Colonic mucosa (tissue), 4 donors: ENCODE results near the gene PLEKHH3. TPM values are rescaled to one million over a fixed set of nuclear protein-coding genes. Genes with fewer than 3 reads are reported as not detected.
A peak's percentile ranks its signal among the peaks of the same experiment; 100 is the strongest.

ENCODE experiments used
- DNase-seq: peaks from one replicate; pipeline ENCODE4 v3.0.0-alpha.2; 2020
- H3K27ac ChIP-seq: fragments of 200-600 bp; one replicate; pipeline ENCODE4 v1.8.0; 2021
- H3K27me3 ChIP-seq: fragments of 200-600 bp; one replicate; pipeline ENCODE4 v1.8.0; 2021
- H3K36me3 ChIP-seq: fragments of 200-600 bp; one replicate; pipeline ENCODE4 v1.8.0; 2021
- H3K4me1 ChIP-seq: fragments of 200-600 bp; one replicate; pipeline ENCODE4 v1.8.0; 2021; ENCODE audit warnings: mild to moderate bottlenecking
- H3K4me3 ChIP-seq: fragments of 200-600 bp; one replicate; pipeline ENCODE4 v1.8.0; 2021
- H3K9ac ChIP-seq, 2 donors: one replicate each; pipeline ENCODE4 v1.7.0; 2013; ENCODE audit warnings: control low read depth in 2 of 2, low read depth in 2 of 2, low read length in 2 of 2
- H3K9me3 ChIP-seq: fragments of 200-600 bp; one replicate; pipeline ENCODE4 v1.8.0; 2021
- intact Hi-C: fragments of 100-400 bp; cut with DNase I; formaldehyde crosslinking; loops from one replicate; pipeline ENCODE4 v1.14.1; 2022
- total RNA-seq, 2 donors: library from RNA; stranded (reverse); fragmentation: NEBNext Ultra II Directional in 1 of 2; extraction: Animal tissue kit (Norgen Biotek cat#: 25700) in 1 of 2; gene quantifications; one replicate each; pipeline ENCODE4 v1.2.1, GENCODE V29; 2021
- TF ChIP-seq, protein P1 (sequence below): fragments of 200-600 bp; IDR thresholded peaks from one replicate; pipeline ENCODE4 v1.8.0; 2022; ENCODE audit warnings: antibody characterized with exemption, mild to moderate bottlenecking
- donor health status: healthy.
- donor health status: DM: no; HTN: no; CAD: no.
- donor health status: DM: no; HTN: no; CAD: no.

PLEKHH3 gene
- total RNA-seq, 2 donors from 2014 or later = 14.6 to 17.6 TPM

DNA sequence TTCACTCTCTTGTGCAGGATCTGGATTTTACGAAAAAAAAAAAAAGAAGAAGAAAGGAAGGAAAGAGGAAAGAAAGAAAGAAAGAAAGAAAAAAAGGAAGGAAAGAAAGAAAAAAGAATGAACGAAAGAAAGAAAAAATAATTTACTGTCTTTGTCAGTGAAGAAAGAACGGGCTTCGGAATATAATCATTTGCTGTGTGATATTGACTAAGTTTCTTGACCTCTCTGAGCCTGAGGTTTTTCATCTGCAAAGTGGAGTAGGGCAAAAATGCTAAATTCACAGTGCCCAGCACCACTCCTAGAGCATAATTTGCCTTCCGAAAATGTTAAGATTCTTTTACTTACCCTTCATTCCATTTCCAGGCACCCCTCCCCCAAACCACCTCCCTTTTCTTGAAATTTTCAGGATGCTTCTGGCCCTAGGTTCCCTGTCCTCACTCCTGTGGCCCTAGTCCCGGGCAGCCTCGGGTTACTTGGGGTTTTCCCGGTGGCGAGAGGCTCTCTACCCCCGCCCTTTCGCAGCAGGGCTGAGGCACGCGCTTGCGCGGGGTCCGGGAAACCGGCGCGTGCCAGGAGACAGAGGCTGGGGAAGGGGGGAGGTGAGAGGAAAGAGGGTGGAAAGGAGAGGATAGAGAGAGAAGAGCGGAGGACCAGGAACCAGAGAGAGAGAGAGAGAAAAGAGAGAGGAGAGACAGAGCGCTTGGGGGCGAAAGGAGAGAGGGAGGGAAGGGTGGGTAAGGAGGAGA lies 5.4 kb upstream of the PLEKHH3 start, which contains the start of gene CNTNAP1:
CNTNAP1 (plus strand) TSS at position 556 of the 746 bp plus-strand sequence. CDS start 299 bp downstream, outside the sequence.
- H3K4me1 ChIP-seq = peaks cover 38% of the 10 kb centered on the region
- TF ChIP-seq, protein P1, sequence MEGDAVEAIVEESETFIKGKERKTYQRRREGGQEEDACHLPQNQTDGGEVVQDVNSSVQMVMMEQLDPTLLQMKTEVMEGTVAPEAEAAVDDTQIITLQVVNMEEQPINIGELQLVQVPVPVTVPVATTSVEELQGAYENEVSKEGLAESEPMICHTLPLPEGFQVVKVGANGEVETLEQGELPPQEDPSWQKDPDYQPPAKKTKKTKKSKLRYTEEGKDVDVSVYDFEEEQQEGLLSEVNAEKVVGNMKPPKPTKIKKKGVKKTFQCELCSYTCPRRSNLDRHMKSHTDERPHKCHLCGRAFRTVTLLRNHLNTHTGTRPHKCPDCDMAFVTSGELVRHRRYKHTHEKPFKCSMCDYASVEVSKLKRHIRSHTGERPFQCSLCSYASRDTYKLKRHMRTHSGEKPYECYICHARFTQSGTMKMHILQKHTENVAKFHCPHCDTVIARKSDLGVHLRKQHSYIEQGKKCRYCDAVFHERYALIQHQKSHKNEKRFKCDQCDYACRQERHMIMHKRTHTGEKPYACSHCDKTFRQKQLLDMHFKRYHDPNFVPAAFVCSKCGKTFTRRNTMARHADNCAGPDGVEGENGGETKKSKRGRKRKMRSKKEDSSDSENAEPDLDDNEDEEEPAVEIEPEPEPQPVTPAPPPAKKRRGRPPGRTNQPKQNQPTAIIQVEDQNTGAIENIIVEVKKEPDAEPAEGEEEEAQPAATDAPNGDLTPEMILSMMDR = no peak
- peak; percentile 57 for DNase-seq

DNA sequence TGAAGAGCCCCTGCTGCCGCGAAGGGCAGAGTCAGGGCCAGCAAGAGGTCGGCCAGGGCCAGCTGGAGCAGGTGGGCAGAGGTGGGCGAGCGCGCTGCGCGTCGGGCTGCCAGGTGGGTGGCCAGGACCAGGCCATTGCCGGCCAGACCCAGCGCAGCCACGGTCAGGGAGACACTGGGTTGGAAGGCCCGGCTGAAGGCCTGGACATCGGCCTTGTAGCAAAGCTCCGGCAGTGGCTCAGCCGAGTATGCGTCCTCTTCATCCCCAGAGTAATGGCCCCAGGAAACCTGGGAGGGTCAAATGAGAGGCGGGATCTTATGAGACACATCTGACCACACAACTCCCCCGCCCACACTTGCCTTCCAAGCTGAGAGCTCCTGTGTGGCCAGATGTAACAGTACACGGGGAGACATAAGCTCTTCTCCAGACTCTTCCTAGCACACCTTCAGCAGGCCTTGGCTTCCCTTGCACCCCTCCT lies 3.6 kb upstream of the PLEKHH3 start:
- no peaks in the 10 kb centered on the region for H3K9me3 ChIP-seq
- peak overlapping the region; percentile 26 to 68 for H3K9ac ChIP-seq
- H3K27ac ChIP-seq = peak overlapping the region; percentile 95
- no peak for DNase-seq
- peak overlapping the region; percentile 38 for H3K4me3 ChIP-seq
- peaks cover 7% of the 10 kb centered on the region for H3K27me3 ChIP-seq
- no peaks in the 10 kb centered on the region for H3K36me3 ChIP-seq
- H3K4me1 ChIP-seq = peaks cover 41% of the 10 kb centered on the region
- intact Hi-C loops = loop anchor here (10.0 kb wide), 1 partner anchor 96 kb away; no protein-coding TSS in a partner anchor
- TF ChIP-seq, protein P1 = no peak

More for the DNA sequence above, 5.4 kb upstream of the PLEKHH3 start, which contains the start of gene CNTNAP1:
- H3K9ac ChIP-seq = peak within 1 kb of the TSS; percentile 50 to 51
- intact Hi-C loops = loop anchor here (10.0 kb wide), 1 partner anchor 97 kb away; no protein-coding TSS in a partner anchor
- no peaks in the 10 kb centered on the region for H3K9me3 ChIP-seq
- peak within 1 kb of the TSS; percentile 37 for H3K4me3 ChIP-seq
- H3K36me3 ChIP-seq = no peaks in the 10 kb centered on the region
- peak within 1 kb of the TSS; percentile 59 for H3K27ac ChIP-seq
- H3K27me3 ChIP-seq = peaks cover 7% of the 10 kb centered on the region

DNA sequence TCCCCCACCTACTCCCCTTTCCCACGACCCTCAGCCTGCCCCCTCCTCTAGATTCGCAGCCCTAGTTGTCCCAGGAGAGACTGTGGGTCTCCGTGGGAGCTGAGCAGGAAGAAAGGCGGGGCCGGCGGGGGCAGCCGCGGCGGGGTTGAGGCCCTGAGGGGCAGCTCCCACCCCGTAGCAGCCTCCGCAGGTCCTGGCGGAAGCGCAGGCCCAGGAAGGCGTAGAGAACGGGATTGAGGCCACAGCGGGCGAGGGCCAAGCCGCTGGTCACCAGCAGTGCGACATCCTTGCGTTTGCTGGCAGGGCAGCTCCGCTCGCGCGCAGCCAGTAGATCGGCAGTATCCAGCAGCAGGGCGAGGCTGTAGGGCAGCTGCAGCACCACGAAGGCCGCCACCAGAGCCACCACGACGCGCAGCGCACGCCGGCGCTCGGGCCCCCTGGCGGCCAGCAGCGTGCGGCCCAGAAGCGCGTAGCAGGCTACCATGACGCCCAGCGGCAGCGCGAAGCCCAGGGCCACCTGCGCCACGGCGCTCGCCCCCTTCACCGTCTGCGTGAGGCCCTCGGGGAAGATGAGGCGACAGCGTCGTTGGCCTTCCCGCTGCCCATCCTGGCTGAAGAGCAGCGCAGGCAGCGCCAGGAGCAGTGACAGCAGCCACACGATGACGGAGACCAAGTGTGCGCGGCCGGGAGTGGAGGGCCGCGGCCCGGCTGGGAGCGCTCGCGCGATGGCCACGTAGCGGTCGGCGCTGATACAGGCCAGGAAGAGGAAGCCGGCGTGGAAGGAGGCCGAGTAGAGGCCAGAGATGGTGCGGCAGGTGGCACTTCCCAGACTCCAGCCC lies 2.9 kb upstream of the PLEKHH3 start:
- intact Hi-C loops = loop anchor here (10.0 kb wide), 1 partner anchor 95 kb away; no protein-coding TSS in a partner anchor
- no peaks in the 10 kb centered on the region for H3K9me3 ChIP-seq
- TF ChIP-seq, protein P1 = peak; percentile 77
- H3K36me3 ChIP-seq = no peaks in the 10 kb centered on the region
- peak overlapping the region; percentile 95 for H3K27ac ChIP-seq
- H3K4me1 ChIP-seq = peaks cover 45% of the 10 kb centered on the region
- peak overlapping the region; percentile 38 for H3K4me3 ChIP-seq
- peaks cover 7% of the 10 kb centered on the region for H3K27me3 ChIP-seq
- H3K9ac ChIP-seq = peak overlapping the region; percentile 68 to 86
- DNase-seq = peak; percentile 79

DNA sequence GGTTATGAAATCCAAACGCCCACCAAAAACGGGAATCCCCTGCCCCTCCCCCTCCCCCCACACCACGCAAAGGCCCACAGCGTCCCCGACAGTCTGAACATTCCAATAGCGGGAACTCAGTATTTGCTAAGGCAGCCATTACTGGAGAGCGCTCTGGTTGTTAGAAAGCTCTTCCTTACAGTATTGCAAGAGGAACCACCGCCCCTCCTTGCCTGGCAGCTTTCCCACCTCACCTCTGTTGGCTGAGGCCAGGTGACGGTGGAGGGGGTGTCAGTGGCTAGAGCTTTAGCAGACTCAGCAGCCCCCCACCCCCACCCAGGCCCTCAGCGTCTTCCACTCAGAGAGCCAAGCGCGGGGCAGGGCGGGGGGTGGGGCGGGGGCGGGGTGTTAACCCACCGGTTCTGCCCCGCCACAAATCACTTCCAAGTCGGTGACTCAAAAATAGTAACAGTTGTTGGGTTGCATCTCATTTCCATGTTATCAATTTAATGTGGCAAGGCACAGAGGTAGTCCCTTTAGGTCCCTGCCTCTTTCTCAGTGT lies 2.2 kb upstream of the PLEKHH3 start:
- peak overlapping the region; percentile 69 for H3K4me3 ChIP-seq
- H3K27ac ChIP-seq = peak overlapping the region; percentile 95
- H3K4me1 ChIP-seq = peaks cover 48% of the 10 kb centered on the region
- TF ChIP-seq, protein P1 = no peak
- no peaks in the 10 kb centered on the region for H3K9me3 ChIP-seq
- H3K36me3 ChIP-seq = no peaks in the 10 kb centered on the region
- H3K9ac ChIP-seq = peak overlapping the region; percentile 68 to 86
- peak; percentile 75 for DNase-seq
- intact Hi-C loops = no loop called here
- H3K27me3 ChIP-seq = peaks cover 7% of the 10 kb centered on the region
